ENCODE results near the gene PELI3.
A peak's percentile ranks its signal among the peaks of the same experiment; 100 is the strongest.

PELI3 gene

DNA sequence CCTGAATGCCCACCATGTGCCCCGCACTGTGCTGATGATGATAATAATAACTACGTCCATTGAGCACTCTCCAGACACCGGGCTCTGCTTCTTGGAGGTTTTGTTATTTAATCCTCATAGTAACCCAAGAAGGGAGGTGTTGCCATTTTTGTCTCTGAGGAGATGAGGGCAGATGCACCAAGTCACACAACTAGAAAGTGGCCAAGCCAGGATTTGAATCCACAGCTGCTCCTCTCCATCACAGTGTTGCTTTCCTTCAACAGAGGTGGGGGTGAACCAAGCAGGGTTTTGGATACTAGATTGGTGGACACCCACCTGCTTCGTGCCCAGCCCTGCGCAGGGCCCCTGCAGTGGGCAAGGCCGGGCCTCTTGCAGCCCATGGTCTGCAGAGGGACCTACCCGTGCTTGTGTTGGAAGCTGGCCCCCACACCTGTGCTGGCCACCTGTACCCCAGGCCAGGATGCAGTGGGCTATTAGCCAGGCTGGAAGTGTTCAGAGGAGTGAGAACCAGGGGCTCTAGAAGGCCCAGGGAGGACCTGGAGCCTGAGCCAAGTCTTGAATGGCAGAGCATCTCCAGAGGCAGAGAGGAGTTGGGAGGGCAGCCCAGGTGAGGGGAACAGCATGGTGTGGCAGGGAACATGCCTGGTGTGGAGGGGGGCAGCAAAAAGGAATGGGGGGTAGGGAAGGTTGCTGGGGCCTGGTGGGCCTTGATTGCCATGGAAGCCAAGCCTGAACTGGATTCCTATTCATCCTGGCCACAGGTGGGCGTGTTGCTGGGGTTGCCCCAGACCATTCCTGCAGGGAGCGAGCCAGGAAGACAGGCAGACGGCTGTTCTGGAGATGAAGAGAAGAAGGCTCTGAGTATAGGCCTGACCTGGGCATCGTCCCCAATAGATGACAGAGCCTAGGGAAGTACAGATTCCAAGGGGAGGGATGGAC, 10.8 kb downstream of the PELI3 start:
- H3K27me3 ChIP-seq (ENCODE audit: control insufficient read depth, insufficient read depth, low read length) = no peaks in the 10 kb centered on the region
- peaks cover 3% of the 10 kb centered on the region for H3K36me3 ChIP-seq (ENCODE audit: insufficient read depth, low read length)
- no peak overlapping the region for H3K4me3 ChIP-seq (ENCODE audit: low read length)
- no peak overlapping the region for H3K4me2 ChIP-seq (ENCODE audit: low read length)
- H3K9ac ChIP-seq (ENCODE audit: low read depth, low read length) = no peak overlapping the region
- peaks cover 19% of the 10 kb centered on the region for H3K4me1 ChIP-seq (ENCODE audit: control insufficient read depth, insufficient read depth, low read length)
- no peaks in the 10 kb centered on the region for H3K9me3 ChIP-seq (replicated peaks; ENCODE audit: low read length)

DNA sequence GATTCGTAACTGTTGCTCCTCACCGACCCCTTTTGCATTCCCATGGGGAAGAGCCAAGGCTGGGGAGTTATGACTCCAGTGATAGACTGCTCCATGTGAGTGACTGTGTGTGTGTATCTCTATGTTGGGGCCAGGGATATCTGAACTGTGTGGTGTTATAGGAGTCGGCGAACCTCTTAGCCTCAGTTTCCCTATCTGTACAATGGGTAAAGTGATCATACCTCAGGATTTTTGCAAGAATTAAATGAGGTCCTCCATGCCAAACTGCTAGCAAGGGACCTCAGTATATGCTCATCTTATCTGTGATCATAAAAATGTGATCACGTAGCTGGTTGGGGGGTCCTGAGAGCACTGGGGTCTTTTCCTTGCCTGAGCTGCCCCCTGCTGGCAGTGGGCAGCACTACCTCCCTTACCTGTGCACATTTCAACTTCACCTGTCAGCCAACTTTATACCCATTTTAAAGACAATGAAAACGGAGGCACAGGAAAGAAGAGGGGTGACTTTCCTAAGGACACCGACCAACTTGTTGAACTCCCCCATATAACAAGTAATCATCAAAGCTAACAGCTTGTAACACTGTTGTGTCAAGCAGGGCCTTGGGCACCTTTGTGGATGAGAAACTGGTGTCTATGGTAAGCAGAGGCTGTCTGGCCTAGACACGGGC, 12.2 kb downstream of the PELI3 start:
- Histone ChIP-seq H3K9ac (ENCODE audit: low read depth, low read length) (peak overlapping the region; percentile 95), H3K4me3 (ENCODE audit: low read length) (peak overlapping the region; percentile 79), H3K36me3 (ENCODE audit: insufficient read depth, low read length) (peaks cover 2% of the 10 kb centered on the region), H3K4me1 (ENCODE audit: control insufficient read depth, insufficient read depth, low read length) (peaks cover 19% of the 10 kb centered on the region), H3K9me3 (replicated peaks; ENCODE audit: low read length) (no peaks in the 10 kb centered on the region), H3K27me3 (ENCODE audit: control insufficient read depth, insufficient read depth, low read length) (no peaks in the 10 kb centered on the region), H3K4me2 (ENCODE audit: low read length) (peak overlapping the region; percentile 83)

DNA sequence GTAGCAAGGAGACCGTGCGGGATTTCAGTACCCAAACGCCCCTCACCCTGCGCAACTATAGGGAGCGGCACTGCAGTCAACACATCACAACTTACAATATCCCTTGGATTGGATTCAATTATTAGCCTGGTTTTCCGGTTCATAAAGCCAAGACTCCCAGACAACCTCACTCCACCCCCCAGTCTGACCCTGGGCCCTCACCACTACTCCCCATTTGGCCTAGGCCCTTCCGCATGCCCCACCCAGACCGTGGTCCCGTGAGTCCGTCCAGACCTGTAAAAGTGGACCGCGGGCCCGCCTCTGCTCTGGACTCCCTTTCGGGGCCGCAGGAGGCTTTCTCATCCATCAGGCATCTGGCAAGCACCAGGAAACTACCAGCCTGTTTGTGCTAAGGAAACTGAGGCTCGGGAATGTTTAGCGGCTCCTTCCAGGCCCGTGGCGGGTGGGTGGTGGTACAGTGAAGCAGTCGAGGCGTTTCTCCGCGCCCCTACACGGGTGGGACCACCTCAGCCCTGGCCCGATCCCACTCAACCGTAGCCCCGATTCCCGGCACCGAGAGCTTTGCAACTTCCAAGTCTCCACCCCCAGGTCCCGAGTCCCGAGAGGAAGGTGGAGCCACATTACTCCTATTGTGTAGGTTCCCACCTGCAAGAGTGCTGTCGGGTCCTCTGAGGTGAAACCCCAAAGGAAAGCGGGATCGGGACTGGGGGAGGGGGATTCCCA, 12.8 kb downstream of the PELI3 start:
- H3K36me3 ChIP-seq (ENCODE audit: insufficient read depth, low read length) = no peaks in the 10 kb centered on the region
- peak overlapping the region; percentile 95 for H3K9ac ChIP-seq (ENCODE audit: low read depth, low read length)
- no peaks in the 10 kb centered on the region for H3K9me3 ChIP-seq (replicated peaks; ENCODE audit: low read length)
- peaks cover 19% of the 10 kb centered on the region for H3K4me1 ChIP-seq (ENCODE audit: control insufficient read depth, insufficient read depth, low read length)
- peak overlapping the region; percentile 79 for H3K4me3 ChIP-seq (ENCODE audit: low read length)
- no peaks in the 10 kb centered on the region for H3K27me3 ChIP-seq (ENCODE audit: control insufficient read depth, insufficient read depth, low read length)
- peak overlapping the region; percentile 83 for H3K4me2 ChIP-seq (ENCODE audit: low read length)

DNA sequence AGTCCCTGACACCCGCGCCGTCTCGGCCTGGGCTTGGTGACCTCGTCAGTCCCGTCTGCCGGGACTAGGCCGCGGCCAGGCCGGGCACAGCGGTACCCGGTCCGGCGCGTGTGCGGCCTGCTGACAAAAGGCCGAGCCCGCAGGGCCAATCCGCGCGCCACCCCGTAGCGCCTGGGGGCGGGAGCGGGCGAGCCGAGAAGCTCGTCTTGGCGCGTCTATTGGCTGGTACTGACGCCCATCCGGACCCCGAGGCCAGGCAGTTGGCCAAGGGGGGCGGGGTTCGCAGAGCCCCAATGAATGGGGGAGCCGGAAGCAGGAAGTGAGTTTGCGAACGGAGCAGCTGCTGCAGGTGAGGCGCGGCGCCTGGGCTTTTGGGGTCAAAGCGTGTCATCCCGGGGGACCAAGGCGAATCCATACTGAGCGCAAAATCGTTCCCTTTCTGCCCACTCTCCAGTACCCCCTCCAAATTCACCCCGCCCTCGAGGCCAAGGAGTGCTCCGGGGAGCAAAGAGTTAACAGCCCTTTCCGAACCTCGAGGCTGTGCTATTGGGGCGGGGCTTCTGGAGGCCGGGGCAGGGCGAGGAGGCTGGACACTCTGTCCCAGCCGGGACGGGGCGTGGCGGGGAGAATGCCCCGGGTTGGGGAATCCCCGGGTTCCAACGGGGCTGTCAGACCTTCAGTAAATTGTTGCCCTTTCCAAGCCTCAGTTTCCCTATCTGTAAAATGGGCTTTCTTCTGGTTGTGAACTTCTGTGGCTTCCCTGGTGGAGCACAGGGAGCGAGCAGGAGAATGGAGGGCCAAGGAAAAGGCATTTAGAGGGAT, 13.6 kb downstream of the PELI3 start, which contains the start of gene DPP3:
TSS of gene DPP3 (plus strand) at position 318 of the 822 bp plus-strand sequence. CDS start 1,767 bp downstream, outside the sequence.
- Histone ChIP-seq H3K4me1 (ENCODE audit: control insufficient read depth, insufficient read depth, low read length) (peaks cover 19% of the 10 kb centered on the region), H3K9ac (ENCODE audit: low read depth, low read length) (peak within 1 kb of the TSS; percentile 95), H3K9me3 (replicated peaks; ENCODE audit: low read length) (no peaks in the 10 kb centered on the region), H3K27me3 (ENCODE audit: control insufficient read depth, insufficient read depth, low read length) (no peaks in the 10 kb centered on the region), H3K4me3 (ENCODE audit: low read length) (peak within 1 kb of the TSS; percentile 79), H3K36me3 (ENCODE audit: insufficient read depth, low read length) (no peaks in the 10 kb centered on the region), H3K4me2 (ENCODE audit: low read length) (peak within 1 kb of the TSS; percentile 83)

DNA sequence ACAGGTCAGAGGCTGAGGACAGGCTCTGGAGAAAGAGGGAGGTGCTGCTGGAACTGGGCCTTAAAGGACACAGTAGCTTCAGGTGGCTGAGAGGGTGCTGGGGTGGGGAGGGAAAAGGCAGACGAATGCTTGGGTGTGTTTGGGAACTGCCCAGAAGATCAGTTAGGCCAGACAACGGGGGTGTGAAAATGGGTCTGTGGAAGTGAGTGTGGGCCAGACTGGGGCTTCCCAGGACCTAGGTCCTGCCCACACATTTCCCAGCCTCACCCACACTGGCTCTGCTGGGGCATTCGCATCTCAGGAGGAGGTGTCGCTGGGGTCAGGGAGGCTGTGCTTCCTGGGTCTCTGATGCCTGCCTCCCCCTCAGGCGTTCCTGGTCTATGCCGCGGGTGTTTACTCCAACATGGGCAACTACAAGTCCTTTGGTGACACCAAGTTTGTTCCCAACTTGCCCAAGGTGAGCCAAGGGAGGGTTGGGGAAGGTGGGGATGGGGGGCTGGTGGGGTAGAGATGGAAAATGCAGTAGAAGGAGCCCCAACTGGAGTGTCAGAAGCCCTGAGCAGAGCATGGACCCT, 18.2 kb downstream of the PELI3 start:
- H3K27me3 ChIP-seq (ENCODE audit: control insufficient read depth, insufficient read depth, low read length) = no peaks in the 10 kb centered on the region
- H3K9ac ChIP-seq (ENCODE audit: low read depth, low read length) = no peak overlapping the region
- H3K4me3 ChIP-seq (ENCODE audit: low read length) = no peak overlapping the region
- H3K4me2 ChIP-seq (ENCODE audit: low read length) = no peak overlapping the region
- peaks cover 11% of the 10 kb centered on the region for H3K4me1 ChIP-seq (ENCODE audit: control insufficient read depth, insufficient read depth, low read length)
- no peaks in the 10 kb centered on the region for H3K9me3 ChIP-seq (replicated peaks; ENCODE audit: low read length)
- H3K36me3 ChIP-seq (ENCODE audit: insufficient read depth, low read length) = peaks cover 24% of the 10 kb centered on the region

DNA sequence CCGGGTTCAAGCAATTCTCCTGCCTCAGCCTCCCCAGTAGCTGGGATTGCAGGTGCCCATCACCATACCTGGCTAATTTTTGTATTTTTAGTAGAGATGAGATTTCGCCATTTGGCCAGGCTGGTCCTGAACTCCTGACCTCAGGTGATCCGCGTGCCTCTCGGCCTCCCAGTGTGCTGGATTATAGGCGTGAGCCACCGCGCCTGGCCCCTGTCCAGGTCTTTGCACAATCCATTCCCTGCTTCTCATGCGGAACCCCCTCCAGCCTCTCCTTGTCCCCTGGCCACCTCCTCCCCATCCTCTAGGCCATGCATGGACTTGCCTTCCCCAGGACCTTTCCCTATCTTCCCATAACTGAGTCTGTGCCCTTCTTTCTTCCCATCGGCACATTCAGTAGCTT, 22.3 kb downstream of the PELI3 start:
- peaks cover 49% of the 10 kb centered on the region for H3K36me3 ChIP-seq (ENCODE audit: insufficient read depth, low read length)
- H3K4me2 ChIP-seq (ENCODE audit: low read length) = no peak overlapping the region
- no peak overlapping the region for H3K9ac ChIP-seq (ENCODE audit: low read depth, low read length)
- H3K27me3 ChIP-seq (ENCODE audit: control insufficient read depth, insufficient read depth, low read length) = no peaks in the 10 kb centered on the region
- H3K4me1 ChIP-seq (ENCODE audit: control insufficient read depth, insufficient read depth, low read length) = no peaks in the 10 kb centered on the region
- H3K9me3 ChIP-seq (replicated peaks; ENCODE audit: low read length) = no peaks in the 10 kb centered on the region
- H3K4me3 ChIP-seq (ENCODE audit: low read length) = no peak overlapping the region

DNA sequence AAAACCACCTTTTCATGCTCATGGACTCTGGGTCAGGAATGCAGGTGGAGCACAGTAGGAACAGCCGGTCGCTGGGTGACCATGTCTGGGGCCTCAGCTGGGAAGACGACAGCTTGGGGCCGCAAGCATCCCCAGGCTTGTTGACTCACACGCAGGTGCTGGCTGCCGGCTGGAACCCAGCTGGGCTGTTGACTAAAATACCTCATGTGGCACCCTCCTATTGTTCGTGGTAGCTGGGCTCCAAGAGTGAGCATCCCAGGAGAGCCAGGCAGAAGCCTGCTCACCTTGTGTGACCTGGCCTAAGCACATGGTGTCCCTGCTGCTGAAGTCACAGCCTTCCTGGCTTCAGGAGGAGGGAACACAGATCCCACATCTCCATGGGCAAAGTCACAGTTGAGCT, 22.9 kb downstream of the PELI3 start:
- no peak overlapping the region for H3K4me3 ChIP-seq (ENCODE audit: low read length)
- no peak overlapping the region for H3K9ac ChIP-seq (ENCODE audit: low read depth, low read length)
- peaks cover 53% of the 10 kb centered on the region for H3K36me3 ChIP-seq (ENCODE audit: insufficient read depth, low read length)
- H3K4me1 ChIP-seq (ENCODE audit: control insufficient read depth, insufficient read depth, low read length) = no peaks in the 10 kb centered on the region
- H3K27me3 ChIP-seq (ENCODE audit: control insufficient read depth, insufficient read depth, low read length) = no peaks in the 10 kb centered on the region
- no peak overlapping the region for H3K4me2 ChIP-seq (ENCODE audit: low read length)
- no peaks in the 10 kb centered on the region for H3K9me3 ChIP-seq (replicated peaks; ENCODE audit: low read length)

DNA sequence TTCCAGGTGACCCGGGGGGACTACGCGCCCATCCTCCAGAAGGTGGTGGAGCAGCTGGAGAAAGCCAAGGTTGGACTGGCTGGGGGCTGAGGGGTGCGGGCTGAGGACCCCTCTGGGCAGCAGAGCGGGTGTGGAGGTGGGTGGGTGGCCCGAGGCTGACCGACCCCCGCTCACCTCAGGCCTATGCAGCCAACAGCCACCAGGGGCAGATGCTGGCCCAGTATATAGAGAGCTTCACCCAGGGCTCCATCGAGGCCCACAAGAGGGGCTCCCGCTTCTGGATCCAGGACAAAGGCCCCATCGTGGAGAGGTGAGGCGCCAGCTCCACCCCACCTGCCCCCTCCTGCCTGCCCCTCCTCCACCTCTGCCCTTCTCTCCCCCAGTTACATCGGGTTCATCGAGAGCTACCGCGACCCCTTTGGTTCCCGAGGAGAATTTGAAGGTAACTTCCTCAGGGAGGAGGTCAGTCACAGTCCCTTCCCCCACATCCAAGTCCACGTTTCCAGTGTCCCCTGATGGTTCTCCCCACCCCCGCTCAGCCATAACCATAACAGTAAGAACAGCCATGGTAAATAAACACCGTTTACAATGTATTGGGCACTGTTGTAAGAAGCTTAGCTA, 24.7 kb downstream of the PELI3 start:
- H3K9me3 ChIP-seq (replicated peaks; ENCODE audit: low read length) = no peaks in the 10 kb centered on the region
- H3K4me3 ChIP-seq (ENCODE audit: low read length) = no peak overlapping the region
- H3K9ac ChIP-seq (ENCODE audit: low read depth, low read length) = no peak overlapping the region

DNA sequence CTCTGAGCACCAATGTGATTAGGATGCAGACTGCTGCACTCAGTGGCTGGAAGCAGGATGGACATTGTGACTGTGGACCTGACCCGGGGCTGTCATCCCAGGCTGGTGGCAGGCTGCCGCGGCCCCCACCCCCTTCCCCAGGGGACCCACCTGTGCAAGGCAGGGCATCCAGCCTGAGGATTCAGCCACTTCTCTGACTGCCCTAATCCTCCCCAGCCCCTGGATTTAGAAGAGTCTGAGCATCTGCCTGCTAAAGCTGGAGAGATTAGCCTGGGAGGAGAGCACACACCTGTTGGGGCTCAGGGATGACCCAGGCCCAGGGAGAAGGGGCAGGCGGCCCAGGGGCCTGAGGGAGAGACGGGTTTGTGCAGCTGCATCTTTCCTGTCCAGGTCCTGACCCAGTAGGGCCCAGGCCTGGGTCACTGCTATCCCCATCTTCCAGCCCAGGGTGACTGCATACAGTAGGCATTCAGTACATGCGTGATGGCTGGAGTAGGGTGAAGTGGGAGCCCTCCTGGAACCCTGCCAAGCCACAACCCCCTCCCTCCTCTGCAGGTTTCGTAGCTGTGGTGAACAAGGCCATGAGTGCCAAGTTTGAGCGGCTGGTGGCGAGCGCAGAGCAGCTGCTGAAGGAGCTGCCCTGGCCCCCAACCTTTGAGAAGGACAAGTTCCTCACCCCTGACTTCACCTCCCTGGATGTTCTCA, 25.6 kb downstream of the PELI3 start:
- H3K4me3 ChIP-seq (ENCODE audit: low read length) = no peak overlapping the region
- H3K9ac ChIP-seq (ENCODE audit: low read depth, low read length) = no peak overlapping the region
- no peaks in the 10 kb centered on the region for H3K4me1 ChIP-seq (ENCODE audit: control insufficient read depth, insufficient read depth, low read length)
- H3K36me3 ChIP-seq (ENCODE audit: insufficient read depth, low read length) = peaks cover 64% of the 10 kb centered on the region
- H3K9me3 ChIP-seq (replicated peaks; ENCODE audit: low read length) = no peaks in the 10 kb centered on the region
- no peaks in the 10 kb centered on the region for H3K27me3 ChIP-seq (ENCODE audit: control insufficient read depth, insufficient read depth, low read length)
- H3K4me2 ChIP-seq (ENCODE audit: low read length) = no peak overlapping the region

More for the DNA sequence above, 24.7 kb downstream of the PELI3 start:
- no peaks in the 10 kb centered on the region for H3K27me3 ChIP-seq (ENCODE audit: control insufficient read depth, insufficient read depth, low read length)
- no peak overlapping the region for H3K4me2 ChIP-seq (ENCODE audit: low read length)
- no peaks in the 10 kb centered on the region for H3K4me1 ChIP-seq (ENCODE audit: control insufficient read depth, insufficient read depth, low read length)
- peaks cover 66% of the 10 kb centered on the region for H3K36me3 ChIP-seq (ENCODE audit: insufficient read depth, low read length)

DNA sequence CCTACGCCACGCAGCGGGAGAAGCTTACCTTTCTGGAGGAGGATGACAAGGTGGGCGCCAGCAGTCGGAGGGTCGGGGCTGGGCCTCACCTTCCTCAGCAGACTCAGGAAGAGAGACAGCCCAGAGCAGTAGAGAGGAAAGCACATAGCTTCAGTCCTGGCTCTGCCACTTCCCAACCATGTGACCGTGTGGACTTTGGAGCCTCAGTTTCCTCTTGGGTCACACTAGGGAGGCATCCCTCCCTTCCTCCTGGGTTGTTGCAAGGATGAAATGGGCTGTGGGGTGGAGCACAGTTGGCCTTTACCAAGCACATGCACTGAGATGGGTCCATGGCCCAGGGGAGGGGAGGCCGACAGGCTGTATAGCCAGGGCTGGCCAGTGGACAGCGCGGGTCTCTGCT, 26.4 kb downstream of the PELI3 start:
- Histone ChIP-seq H3K27me3 (ENCODE audit: control insufficient read depth, insufficient read depth, low read length) (no peaks in the 10 kb centered on the region), H3K4me1 (ENCODE audit: control insufficient read depth, insufficient read depth, low read length) (no peaks in the 10 kb centered on the region), H3K9ac (ENCODE audit: low read depth, low read length) (no peak overlapping the region), H3K4me3 (ENCODE audit: low read length) (no peak overlapping the region), H3K9me3 (replicated peaks; ENCODE audit: low read length) (no peaks in the 10 kb centered on the region), H3K36me3 (ENCODE audit: insufficient read depth, low read length) (peaks cover 59% of the 10 kb centered on the region), H3K4me2 (ENCODE audit: low read length) (no peak overlapping the region)

Measured in skeletal muscle satellite cell (primary cell).